Measurements from ENCODE around the gene WRAP73.
"Not testable (repeated sequence)": the region's sequence is repeated elsewhere in the genome, so short reads cannot be mapped to it uniquely, and the experiment has no call there.

The WRAP73 gene

GRCh38 chr1:3622102-3622501, 27.8 kb downstream of the WRAP73 start:
- not testable (repeated sequence) for H4K8ac ChIP-seq (ENCODE audit: low read length); H2BK12ac ChIP-seq (ENCODE audit: low read length in 2 of 2); H2AK5ac ChIP-seq (ENCODE audit: low read length, severe bottlenecking); H3K4me3 ChIP-seq (ENCODE audit: insufficient read depth in 1 of 2, low read depth in 1 of 2, low read length in 2 of 2); H3K9me3 ChIP-seq (ENCODE audit: control insufficient read depth, low read length); H2BK120ac ChIP-seq (ENCODE audit: low read depth, low read length); H3K4ac ChIP-seq (ENCODE audit: low read depth in 1 of 2, low read length in 2 of 2); H3K27ac ChIP-seq (ENCODE audit: low read length, poor library complexity, severe bottlenecking); H4K91ac ChIP-seq (ENCODE audit: low read length); H3K4me2 ChIP-seq (ENCODE audit: low read length, poor library complexity, severe bottlenecking); H3K14ac ChIP-seq (ENCODE audit: low read length in 2 of 2); H2BK15ac ChIP-seq (ENCODE audit: low read depth, poor library complexity, severe bottlenecking); DNase-seq; H3K18ac ChIP-seq (ENCODE audit: low read depth in 1 of 2, low read length in 2 of 2); H3K36me3 ChIP-seq (ENCODE audit: control insufficient read depth in 1 of 2, insufficient read depth in 2 of 2, low read depth in 1 of 2, low read length in 2 of 2); H3K23ac ChIP-seq (ENCODE audit: low read length in 2 of 2); H2BK5ac ChIP-seq (ENCODE audit: low read depth, low read length, poor library complexity, severe bottlenecking); H2AFZ ChIP-seq (ENCODE audit: low read depth, low read length)
- Histone ChIP-seq H3K79me1 (replicated peaks; ENCODE audit: low read length, poor library complexity, severe bottlenecking) (peaks cover 19% of the 10 kb centered on the region), H3K27me3 (ENCODE audit: control insufficient read depth in 1 of 2, insufficient read depth in 1 of 2, low read length in 2 of 2) (peaks cover 6 to 25% of the 10 kb centered on the region in 2 experiments), H3K4me1 (ENCODE audit: control insufficient read depth, insufficient read depth, low read depth, low read length) (peaks cover 16% of the 10 kb centered on the region), H3K9ac (ENCODE audit: low read length) (peak overlapping the region; percentile 93)
- WGBS, result 65% methylated on average over 7 of the region's 9 CpGs

- not testable (repeated sequence) for H4K8ac ChIP-seq (ENCODE audit: low read length); H3K4ac ChIP-seq (ENCODE audit: low read depth in 1 of 2, low read length in 2 of 2); H3K18ac ChIP-seq (ENCODE audit: low read depth in 1 of 2, low read length in 2 of 2); H2BK5ac ChIP-seq (ENCODE audit: low read depth, low read length, poor library complexity, severe bottlenecking); H3K4me2 ChIP-seq (ENCODE audit: low read length, poor library complexity, severe bottlenecking); H3K9ac ChIP-seq (ENCODE audit: low read length); H4K91ac ChIP-seq (ENCODE audit: low read length); H3K4me3 ChIP-seq (ENCODE audit: insufficient read depth in 1 of 2, low read depth in 1 of 2, low read length in 2 of 2); H3K14ac ChIP-seq (ENCODE audit: low read length in 2 of 2); H3K9me3 ChIP-seq (ENCODE audit: control insufficient read depth, low read length); H2BK120ac ChIP-seq (ENCODE audit: low read depth, low read length); H2AFZ ChIP-seq (ENCODE audit: low read depth, low read length); H3K23ac ChIP-seq (ENCODE audit: low read length in 2 of 2); H2BK12ac ChIP-seq (ENCODE audit: low read length in 2 of 2); H3K36me3 ChIP-seq (ENCODE audit: control insufficient read depth in 1 of 2, insufficient read depth in 2 of 2, low read depth in 1 of 2, low read length in 2 of 2); H2BK15ac ChIP-seq (ENCODE audit: low read depth, poor library complexity, severe bottlenecking); H2AK5ac ChIP-seq (ENCODE audit: low read length, severe bottlenecking); H3K27ac ChIP-seq (ENCODE audit: low read length, poor library complexity, severe bottlenecking)
- Histone ChIP-seq H3K4me1 (ENCODE audit: control insufficient read depth, insufficient read depth, low read depth, low read length) (peaks cover 16% of the 10 kb centered on the region), H3K79me1 (replicated peaks; ENCODE audit: low read length, poor library complexity, severe bottlenecking) (peaks cover 19% of the 10 kb centered on the region), H3K27me3 (ENCODE audit: control insufficient read depth in 1 of 2, insufficient read depth in 1 of 2, low read length in 2 of 2) (peaks cover 12 to 33% of the 10 kb centered on the region in 2 experiments)
- 46% methylated on average over 9 of the region's 15 CpGs for WGBS
- peak; percentile 50 for DNase-seq
Observed at GRCh38 chr1:3621151-3621671, 28.7 kb downstream of the WRAP73 start.

- H4K8ac ChIP-seq (ENCODE audit: low read length), result no peak overlapping the region
- H3K4me1 ChIP-seq (ENCODE audit: control insufficient read depth, insufficient read depth, low read depth, low read length), result peaks cover 16% of the 10 kb centered on the region
- H3K23ac ChIP-seq (ENCODE audit: low read length in 2 of 2), result no peak overlapping the region
- H3K9me3 ChIP-seq (ENCODE audit: control insufficient read depth, low read length), result no peaks in the 10 kb centered on the region
- no peak overlapping the region for H3K4me3 ChIP-seq (ENCODE audit: insufficient read depth in 1 of 2, low read depth in 1 of 2, low read length in 2 of 2)
- 84% methylated on average over 12 of the region's 12 CpGs for WGBS
- DNase-seq, result no peak
- H2BK12ac ChIP-seq (ENCODE audit: low read length in 2 of 2), result no peak overlapping the region
- H3K14ac ChIP-seq (ENCODE audit: low read length in 2 of 2), result no peak overlapping the region
- H3K4me2 ChIP-seq (ENCODE audit: low read length, poor library complexity, severe bottlenecking), result no peak overlapping the region
- H3K79me1 ChIP-seq (replicated peaks; ENCODE audit: low read length, poor library complexity, severe bottlenecking), result peaks cover 15% of the 10 kb centered on the region
- H2BK120ac ChIP-seq (ENCODE audit: low read depth, low read length), result no peak overlapping the region
- H2BK5ac ChIP-seq (ENCODE audit: low read depth, low read length, poor library complexity, severe bottlenecking), result no peak overlapping the region
- no peak overlapping the region for H3K18ac ChIP-seq (ENCODE audit: low read depth in 1 of 2, low read length in 2 of 2)
- no peak overlapping the region for H2BK15ac ChIP-seq (ENCODE audit: low read depth, poor library complexity, severe bottlenecking)
- H2AFZ ChIP-seq (ENCODE audit: low read depth, low read length), result no peak overlapping the region
- H4K91ac ChIP-seq (ENCODE audit: low read length), result no peak overlapping the region
- no peak overlapping the region for H3K9ac ChIP-seq (ENCODE audit: low read length)
- H3K36me3 ChIP-seq (ENCODE audit: control insufficient read depth in 1 of 2, insufficient read depth in 2 of 2, low read depth in 1 of 2, low read length in 2 of 2), result peaks cover 2 to 5% of the 10 kb centered on the region in 2 experiments
- peaks cover 17 to 38% of the 10 kb centered on the region in 2 experiments for H3K27me3 ChIP-seq (ENCODE audit: control insufficient read depth in 1 of 2, insufficient read depth in 1 of 2, low read length in 2 of 2)
- H2AK5ac ChIP-seq (ENCODE audit: low read length, severe bottlenecking), result no peak overlapping the region
- H3K4ac ChIP-seq (ENCODE audit: low read depth in 1 of 2, low read length in 2 of 2), result no peak overlapping the region
- no peak overlapping the region for H3K27ac ChIP-seq (ENCODE audit: low read length, poor library complexity, severe bottlenecking)
Observed at GRCh38 chr1:3620708-3621107, 29.2 kb downstream of the WRAP73 start.

- Histone ChIP-seq H2BK120ac (ENCODE audit: low read depth, low read length) (no peak overlapping the region), H3K4me3 (ENCODE audit: insufficient read depth in 1 of 2, low read depth in 1 of 2, low read length in 2 of 2) (no peak overlapping the region), H3K4me1 (ENCODE audit: control insufficient read depth, insufficient read depth, low read depth, low read length) (peaks cover 20% of the 10 kb centered on the region), H3K9me3 (ENCODE audit: control insufficient read depth, low read length) (no peaks in the 10 kb centered on the region), H2AFZ (ENCODE audit: low read depth, low read length) (no peak overlapping the region), H3K27me3 (ENCODE audit: control insufficient read depth in 1 of 2, insufficient read depth in 1 of 2, low read length in 2 of 2) (peaks cover 33 to 48% of the 10 kb centered on the region in 2 experiments), H2AK5ac (ENCODE audit: low read length, severe bottlenecking) (no peak overlapping the region), H4K91ac (ENCODE audit: low read length) (no peak overlapping the region), H3K23ac (ENCODE audit: low read length in 2 of 2) (no peak overlapping the region), H2BK12ac (ENCODE audit: low read length in 2 of 2) (peak overlapping the region in 1 of 2 experiments; percentile 19), H3K36me3 (ENCODE audit: control insufficient read depth in 1 of 2, insufficient read depth in 2 of 2, low read depth in 1 of 2, low read length in 2 of 2) (peaks cover 2 to 5% of the 10 kb centered on the region in 2 experiments), H3K79me1 (replicated peaks; ENCODE audit: low read length, poor library complexity, severe bottlenecking) (peaks cover 13% of the 10 kb centered on the region), H2BK5ac (ENCODE audit: low read depth, low read length, poor library complexity, severe bottlenecking) (no peak overlapping the region), H3K4ac (ENCODE audit: low read depth in 1 of 2, low read length in 2 of 2) (no peak overlapping the region), H3K9ac (ENCODE audit: low read length) (peak overlapping the region; percentile 35), H2BK15ac (ENCODE audit: low read depth, poor library complexity, severe bottlenecking) (no peak overlapping the region), H3K14ac (ENCODE audit: low read length in 2 of 2) (no peak overlapping the region), H3K18ac (ENCODE audit: low read depth in 1 of 2, low read length in 2 of 2) (peak overlapping the region in 1 of 2 experiments; percentile 7), H3K27ac (ENCODE audit: low read length, poor library complexity, severe bottlenecking) (no peak overlapping the region), H3K4me2 (ENCODE audit: low read length, poor library complexity, severe bottlenecking) (no peak overlapping the region), H4K8ac (ENCODE audit: low read length) (no peak overlapping the region)
- 25% methylated on average over 15 of the region's 21 CpGs for WGBS
- DNase-seq, result peak; percentile 81
Observed at GRCh38 chr1:3618881-3619671, 30.8 kb downstream of the WRAP73 start.

Data from mesenchymal stem cell (in vitro differentiated cells and primary cell).